RCC 7860 (cell line): ENCODE results near the gene ETV1.
A peak's percentile ranks its signal among the peaks of the same experiment; 100 is the strongest.

ENCODE experiments used
- DNase-seq: peaks from one replicate; pipeline ENCODE4 v3.0.0-alpha.2; 2015; ENCODE audit warnings: low spot score
- FAIRE-seq: peaks from 2 replicates; lab custom pipeline; 2012; peaks lifted over from hg19 to GRCh38; lab: Jason Lieb, UNC

ETV1 gene

DNA sequence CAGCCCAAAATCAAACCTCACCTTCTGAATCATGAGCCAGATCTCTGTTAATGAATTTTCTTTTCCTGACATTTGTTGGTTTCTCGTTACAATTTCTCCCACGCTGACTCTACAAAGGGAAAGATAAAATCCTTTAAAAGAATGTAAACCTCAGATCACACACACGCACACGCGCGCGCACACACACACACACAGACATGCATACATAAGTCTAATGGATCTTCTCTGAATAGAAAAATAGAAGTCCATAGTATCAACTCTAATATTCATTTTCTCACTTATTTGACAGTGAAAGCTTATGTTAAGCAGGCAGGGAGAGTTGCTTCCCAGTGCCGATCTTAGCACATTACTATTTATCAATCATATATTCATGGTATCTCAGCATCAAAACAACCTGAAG is 1.4 kb downstream of the ETV1 start:
- FAIRE-seq (no peak), DNase-seq (no peak)

DNA sequence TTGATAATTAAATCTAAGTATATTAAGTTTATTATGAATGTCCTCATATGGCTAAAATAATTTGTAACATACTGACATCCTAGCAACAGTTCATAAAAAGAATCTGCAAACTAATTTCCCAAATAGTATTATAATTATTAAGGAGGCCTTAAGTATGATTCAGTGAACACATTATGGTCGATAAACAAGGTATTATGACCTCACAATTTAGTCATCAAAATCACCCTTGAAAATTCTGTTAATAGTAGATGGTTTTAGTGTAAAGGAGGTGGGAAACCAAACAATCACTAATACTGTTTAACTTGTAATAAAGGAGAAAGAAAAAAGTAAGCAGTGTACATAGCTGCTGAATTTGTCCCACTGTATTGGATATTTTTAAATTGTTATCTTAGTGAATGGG is 2.1 kb downstream of the ETV1 start:
- DNase-seq (no peak), FAIRE-seq (peak; percentile 11)

DNA sequence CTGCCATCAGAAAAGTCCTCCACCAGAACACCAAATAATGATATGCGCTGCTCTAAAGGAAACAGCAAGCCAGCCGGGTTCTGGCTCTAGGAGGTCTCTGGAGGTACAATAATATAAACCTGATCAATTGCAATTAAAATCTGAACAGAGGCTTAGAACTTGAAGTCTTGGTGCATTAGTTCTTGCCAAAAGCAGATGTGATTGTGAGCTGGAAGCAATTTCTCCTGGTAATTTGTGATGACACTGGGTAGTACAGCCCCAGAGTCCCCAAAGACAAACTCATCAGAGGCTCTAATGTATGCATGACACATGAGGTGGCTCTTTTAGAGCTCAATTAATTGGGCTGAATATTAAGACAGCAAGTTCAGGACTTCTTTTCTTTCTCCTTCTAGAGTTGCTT is 3.3 kb downstream of the ETV1 start:
- FAIRE-seq (no peak), DNase-seq (no peak)

DNA sequence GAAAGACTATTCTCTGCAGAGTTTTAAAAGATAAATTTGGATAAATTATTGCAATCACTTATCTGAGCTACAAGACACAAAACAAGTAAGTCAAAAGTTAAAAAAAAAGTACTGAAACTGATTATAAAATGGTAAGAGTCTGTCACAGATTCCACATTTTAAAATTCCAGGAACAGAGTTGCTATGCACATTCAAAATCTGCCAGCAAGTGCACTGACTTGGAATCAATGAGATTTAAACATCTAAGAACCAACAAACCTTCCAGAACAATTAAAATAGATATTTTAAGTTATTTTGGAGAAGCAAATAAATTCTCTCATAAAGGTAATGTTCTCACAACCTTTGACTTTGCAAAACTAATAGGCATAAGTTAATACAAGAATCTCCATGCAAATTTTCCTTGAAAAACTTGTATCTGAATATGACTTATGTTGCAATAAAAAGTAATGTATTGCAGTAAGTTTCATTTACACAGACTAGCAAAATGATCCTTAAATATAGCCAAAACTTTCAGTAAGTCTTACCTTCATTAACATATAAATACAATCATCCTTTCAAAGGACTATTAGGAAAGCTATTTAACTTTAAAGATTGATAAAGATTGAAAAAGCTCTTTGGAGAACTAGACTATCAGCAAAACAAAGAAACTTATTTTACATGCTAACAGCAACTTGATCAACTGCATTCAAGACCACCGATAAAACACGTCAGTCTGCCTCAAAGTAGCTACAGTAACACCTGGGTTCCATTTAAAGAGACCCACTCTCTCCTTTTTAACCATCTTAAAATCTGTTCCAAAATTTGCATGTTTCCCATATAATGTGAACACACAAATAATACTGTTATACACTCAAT is 4.4 kb downstream of the ETV1 start:
- no peak for DNase-seq
- no peak for FAIRE-seq

DNA sequence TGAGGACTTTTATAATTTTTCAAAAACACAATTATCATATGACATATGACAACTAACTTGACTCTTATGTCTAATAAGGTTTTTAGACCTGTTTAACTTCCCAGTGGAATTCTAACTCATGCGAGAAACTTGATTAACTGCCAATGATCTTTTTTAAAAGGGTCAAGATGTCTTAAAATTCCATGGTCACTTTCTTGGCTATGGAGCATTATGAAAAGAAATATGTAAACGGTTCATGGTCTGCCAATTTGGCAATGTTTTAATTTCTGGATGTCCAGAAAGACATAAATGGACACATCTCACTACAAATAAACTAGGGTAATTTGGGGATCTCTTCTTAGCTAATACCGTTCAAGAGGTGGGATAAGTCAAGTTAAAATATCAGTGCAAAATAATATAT is 5.4 kb downstream of the ETV1 start:
- no peak for FAIRE-seq
- DNase-seq, result no peak

DNA sequence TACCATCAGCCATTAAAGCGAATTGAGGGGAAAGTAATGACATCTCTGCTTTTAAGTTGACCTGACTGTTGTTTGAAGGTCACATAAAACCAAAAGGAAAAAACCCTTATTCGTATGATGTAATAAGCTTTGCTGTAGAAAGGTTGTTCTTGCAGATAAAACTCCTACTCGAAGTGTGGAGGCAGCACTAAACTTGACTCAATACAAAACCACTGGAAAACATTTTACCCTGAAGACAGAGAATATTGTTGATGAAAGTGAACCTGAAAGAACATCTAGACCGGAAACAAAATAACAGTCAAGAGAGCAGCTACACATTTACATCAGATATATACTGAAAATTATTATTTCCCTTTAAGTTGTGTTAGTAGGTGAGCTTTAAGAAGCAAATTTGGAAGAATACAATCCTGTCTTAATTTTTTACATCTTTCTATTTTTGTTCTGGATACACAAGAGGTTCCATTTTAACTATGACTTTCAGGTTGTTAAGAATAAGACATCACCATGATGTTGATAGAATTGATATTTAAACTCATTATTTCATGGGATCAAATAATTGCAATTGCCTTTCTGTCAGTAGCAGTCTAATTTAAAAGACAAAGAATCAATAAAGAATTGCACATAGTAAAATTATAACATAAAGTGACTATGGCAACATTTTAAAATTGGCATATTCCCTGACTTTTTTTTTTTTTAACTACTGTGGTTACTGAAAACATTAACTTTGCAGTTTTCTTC is 6.4 kb downstream of the ETV1 start:
- DNase-seq (no peak), FAIRE-seq (no peak)

DNA sequence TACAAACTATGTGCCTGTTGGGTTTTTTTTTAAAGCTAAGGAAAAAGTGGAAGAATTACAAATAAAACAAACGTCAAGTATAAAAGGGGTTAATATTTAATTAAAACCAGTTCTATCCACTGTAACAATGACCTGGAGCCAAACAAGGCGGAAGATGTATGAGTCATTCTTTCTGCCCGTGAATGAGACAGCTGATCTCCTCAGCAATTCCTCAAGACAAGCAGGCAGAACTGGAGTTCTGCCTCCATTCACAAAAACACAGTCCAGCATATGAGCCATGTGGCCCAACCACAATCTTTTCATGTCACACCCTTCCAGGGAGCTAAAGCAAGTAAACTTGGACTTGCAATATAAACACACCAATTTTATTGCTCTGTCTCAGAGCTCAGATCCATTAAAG is 8.4 kb downstream of the ETV1 start:
- FAIRE-seq (peak; percentile 96), DNase-seq (peak; percentile 89)

DNA sequence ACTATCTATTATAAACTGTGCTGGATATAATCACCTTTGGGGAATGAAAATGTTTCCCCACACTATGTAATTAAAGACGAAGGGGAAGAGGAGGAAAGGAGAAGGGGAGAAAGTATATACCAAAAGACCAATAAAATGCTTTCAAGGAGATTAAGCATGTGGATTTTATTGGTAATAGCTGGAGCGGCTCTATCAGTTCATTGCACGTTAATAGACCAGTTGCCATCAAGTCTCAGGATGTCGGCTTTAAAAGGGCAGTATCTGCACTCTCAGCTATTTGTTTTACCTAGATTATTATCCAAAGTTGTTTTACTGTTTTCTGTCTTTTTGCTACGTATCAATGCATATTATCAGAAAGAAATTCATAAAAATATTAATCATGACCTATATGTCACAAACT is 9.0 kb downstream of the ETV1 start:
- FAIRE-seq, result no peak
- no peak for DNase-seq

DNA sequence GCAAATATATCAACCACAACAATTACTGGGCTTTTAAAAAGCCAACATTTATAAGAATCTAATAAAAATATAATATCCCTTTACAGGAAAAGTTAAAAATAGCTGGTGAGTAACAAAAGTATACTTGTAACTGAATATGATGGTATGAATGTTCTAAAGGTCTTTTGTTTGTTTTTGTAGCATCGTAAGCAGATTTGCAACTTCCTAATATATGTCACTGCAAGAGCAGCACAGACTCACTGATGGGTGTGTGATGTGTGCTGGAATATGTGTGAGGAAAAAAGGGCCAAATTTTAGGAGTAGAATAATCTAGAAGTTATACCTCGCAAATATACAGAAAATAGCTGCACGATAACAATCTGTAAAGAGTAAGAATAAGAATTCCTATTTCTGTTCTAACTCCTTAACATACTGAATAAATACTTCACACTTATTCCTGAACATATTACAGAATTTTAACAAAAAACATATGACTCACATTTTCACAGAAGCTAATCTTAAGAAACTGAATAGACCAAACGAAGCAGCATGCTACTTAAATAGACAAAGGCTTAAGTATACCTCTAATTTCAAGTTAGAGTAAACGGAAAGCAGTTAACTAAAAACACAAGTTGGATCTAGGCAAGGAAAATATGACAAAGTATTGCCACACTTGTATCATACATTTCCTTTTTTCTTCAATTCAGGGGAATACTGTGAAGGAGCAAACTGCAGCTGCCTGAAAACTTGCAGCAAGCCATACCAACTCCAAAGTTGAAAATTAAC is 9.6 kb downstream of the ETV1 start:
- DNase-seq (no peak), FAIRE-seq (no peak)

DNA sequence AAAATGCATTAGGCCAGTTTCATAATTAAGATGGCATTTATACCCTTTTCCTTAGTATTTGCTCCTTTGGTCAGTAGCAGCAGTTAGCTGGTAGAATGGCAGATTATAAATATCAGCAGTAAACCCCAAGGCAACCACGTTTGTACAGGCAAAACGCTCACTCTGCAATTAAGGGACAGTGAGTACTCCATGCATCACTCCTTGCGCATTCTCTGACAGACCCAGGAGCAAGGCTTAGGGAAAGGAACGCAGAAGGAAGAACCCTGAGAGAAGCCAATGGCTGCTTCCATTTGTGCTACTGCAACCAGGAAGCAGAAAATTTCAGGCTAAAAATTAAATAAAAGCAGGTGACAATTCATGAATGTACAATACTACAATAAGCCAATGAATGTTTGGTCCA is 12.9 kb downstream of the ETV1 start:
- no peak for DNase-seq
- FAIRE-seq, result no peak

DNA sequence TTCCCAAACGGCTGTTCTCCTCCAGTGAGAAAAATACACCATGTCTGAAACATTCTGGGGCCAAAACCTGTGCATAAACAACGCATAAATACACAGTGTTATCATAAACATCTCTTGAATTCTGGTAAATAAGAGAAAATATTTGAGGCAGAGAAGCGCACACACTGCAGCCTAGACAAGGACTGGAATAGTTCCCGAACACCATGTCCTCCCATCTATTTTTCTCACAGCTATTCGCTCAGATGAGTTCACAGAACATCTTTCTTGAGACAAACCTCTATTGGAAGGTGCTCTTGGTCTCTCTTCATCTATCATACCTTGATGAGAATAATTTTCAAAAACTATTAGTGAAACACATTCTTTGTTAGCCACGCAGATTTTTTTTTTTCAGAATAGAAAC is 24.4 kb downstream of the ETV1 start:
- FAIRE-seq (no peak), DNase-seq (no peak)

DNA sequence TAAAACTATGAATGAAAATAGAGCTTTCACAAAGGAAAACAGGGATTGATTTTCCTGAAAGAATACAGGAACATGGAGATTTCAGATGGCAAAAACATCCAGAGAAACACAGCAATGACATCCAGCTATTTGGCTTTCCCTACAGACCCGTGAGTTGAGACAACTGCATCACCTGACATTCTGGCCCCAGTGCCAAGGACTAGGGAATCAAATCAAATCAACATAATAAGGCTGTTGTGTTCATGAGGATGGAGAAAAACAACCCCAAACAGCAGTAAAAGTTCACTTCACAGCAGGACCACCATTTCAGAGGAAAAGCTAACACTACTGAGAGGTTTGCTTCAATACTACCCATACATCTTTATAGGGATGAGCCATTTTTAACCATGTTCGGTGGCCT is 25.5 kb downstream of the ETV1 start:
- FAIRE-seq (no peak), DNase-seq (no peak)

DNA sequence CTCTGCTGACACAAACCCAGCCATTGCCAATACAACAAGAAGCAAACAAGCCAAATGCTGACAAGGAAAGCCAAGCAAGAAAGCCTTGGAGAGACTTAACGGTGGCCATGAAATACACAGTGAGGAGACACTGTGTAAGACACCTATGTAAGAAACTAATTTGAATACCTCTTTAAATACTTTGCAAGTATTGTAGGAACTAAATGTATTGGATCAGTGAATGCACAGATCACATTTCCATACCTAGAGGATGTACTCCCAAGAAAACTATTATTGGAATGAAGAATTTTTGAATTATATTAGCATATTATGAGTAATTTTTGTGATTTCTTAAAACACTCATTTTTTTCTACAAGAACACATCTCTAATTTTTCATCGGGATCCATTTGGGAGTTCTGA is 34.0 kb downstream of the ETV1 start:
- no peak for FAIRE-seq
- no peak for DNase-seq

DNA sequence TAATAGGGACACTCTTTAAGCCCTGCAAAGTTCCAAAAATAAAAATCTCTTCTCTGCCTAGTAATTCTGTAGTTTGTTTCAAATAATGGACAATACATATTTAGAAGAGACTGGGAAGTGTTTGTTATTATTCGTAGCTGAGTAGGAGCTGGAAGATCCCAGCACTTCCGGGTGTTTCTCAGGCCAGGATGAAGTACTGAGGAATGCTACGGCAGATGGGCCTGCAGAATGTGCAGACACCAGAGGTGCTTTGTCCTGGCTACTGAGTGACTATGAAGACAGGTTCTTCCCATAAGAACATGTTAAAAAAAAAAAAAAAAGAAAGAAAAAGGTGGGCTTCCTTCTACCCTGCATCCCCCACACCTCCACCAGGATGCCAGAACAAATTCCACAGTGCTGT is 36.1 kb downstream of the ETV1 start:
- FAIRE-seq, result no peak
- no peak for DNase-seq

DNA sequence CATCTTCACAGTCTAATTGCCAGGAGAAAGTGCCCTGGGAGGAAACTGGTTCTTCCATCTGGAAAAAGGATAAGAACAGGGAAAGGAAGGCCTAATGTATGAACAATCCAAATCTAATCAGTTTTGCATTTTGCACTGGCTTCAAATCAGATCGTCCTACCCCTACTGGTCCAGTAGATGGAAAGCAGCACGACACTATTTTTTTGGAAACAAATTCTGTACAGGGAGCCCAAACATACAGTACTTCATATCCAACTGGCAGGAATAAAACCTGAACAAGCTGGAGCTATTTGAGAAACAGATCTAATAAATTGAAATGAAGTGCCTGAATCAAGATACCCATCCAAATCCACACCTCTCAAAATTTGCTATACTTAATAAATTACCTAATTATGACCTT is 36.5 kb downstream of the ETV1 start:
- no peak for FAIRE-seq
- no peak for DNase-seq

DNA sequence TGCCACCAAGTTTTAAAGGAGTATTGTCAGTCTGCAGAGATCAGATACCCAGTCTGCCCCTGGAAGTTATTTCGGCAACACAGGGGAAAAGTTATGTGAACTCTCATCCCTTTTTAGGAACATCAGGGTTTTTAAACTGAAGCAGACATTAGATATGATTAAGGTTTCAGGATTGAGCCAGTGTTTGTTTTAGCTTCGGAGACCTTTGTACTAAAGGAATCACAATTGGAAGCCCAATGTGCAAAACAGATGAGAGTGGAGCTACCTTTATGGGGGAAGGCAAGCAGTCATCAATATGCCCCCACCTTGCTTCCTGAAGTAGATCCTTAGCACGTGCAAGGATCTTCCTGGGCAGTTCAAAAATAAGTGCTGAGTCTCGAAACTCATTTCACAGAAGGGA is 39.5 kb downstream of the ETV1 start:
- no peak for FAIRE-seq
- no peak for DNase-seq

DNA sequence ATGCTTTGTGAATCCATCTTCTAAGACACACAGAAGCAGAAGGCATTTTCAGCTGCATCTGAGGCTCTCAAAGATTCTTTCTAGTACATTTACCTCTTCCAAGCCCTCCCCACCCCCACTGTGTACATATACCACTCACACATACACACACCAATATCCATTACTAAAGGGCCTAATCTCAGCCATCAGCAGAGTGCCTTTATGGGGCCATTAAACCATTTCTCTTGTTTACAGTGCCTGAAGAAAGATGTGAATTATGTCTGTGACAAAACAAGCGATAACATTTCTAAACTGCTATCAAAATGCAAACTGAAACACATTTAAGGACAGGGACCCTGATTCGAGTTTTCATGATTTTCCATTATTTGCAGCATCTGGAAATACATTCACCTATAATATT is 40.0 kb downstream of the ETV1 start:
- FAIRE-seq, result no peak
- no peak for DNase-seq

DNA sequence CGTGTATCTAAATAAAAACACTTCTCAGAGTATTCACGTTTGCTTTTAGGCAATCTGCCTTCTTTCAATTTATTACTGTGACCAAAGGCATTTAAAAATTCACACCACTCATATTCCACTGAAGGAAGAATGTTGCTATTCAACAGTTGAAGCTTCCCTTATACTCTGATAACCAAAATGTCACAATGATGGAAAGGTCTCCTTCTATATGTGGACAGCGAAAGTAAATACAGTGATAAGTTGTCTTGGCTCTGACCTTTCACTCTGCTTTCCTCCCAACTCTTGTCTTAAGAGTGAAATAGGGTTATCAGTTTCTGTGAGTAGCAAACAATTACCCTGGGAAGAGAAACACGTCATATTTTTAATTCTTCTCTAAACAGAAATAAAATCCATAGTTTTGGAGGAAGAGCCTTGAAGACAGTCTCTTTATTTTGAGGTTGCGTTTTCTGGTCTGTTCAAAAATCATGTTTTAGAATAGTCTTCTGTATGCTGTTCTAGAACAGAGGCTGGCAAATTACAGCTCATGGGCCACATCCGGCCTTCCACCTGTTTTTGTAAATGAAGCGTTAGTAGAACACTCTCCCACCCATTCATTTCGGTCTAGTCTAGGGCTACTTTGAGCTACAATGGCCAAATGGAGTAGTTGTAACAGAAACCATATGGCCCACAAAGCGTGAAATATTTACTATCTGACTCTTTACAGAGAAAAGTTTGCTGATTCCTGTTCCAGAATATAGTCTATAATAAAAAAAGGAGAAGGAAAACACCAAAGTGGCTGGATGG is 41.3 kb downstream of the ETV1 start:
- FAIRE-seq (no peak), DNase-seq (no peak)

DNA sequence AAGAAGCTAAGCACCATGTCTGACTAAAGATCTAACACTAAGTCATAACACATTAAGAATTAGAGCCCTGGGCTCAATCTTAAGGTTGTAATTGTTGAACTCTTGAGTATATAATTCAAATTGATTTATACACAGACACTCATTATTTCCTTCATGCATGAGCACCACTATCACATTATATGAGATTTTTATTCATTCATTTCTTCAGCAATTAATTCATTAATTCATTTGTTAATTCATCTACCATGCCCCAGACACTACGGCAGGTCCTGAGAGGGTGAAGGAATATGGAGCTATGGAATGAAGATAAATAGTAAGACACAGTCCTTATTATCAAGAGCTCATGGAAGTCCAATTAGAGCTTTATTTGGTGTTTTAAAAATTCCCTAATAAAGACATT is 41.9 kb downstream of the ETV1 start:
- DNase-seq (no peak), FAIRE-seq (no peak)

DNA sequence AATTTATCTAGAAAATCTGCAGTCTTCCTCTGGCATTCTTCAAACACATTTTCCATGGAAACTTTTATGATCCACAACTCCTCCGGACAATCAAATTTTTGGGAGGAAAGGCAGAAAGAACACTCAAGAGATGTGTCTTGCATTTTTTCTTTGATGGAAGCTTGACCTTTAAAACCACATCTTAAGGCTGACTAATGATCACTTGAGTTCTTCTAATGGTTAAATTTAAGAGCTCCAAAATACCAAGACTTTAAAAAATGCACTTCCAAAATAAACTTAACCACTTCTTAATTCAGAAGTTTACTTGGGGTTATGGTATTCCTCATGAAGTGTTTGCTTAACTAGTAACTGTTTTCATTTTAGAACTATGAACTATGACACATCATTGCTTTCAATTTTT is 43.3 kb downstream of the ETV1 start:
- peak; percentile 77 for FAIRE-seq
- no peak for DNase-seq

DNA sequence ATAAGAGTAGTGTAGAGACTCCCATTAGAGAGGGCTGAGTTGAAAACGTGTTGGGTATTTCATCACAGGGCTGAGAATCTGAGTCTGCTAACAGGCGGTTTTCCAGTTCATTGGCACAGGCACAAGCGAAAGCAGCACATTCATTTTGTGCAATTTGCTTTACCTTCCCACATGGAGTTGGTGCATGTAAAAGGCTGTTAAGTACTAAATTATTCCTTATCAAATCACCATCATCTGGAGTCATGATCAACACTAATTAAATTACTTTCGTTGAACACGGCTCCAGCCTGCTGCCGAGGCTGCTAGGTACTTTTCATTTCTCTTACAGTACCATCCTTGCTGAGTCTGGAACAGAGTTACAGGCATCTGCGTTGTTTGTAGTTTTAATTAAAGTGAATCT is 43.8 kb downstream of the ETV1 start:
- FAIRE-seq (peak; percentile 77), DNase-seq (no peak)
